Suppressor macrophage treated with lipopolysaccharide for 1 hour (primary cell): ENCODE results near the gene KRTAP12-1.
"Not testable (repeated sequence)": the region's sequence is repeated elsewhere in the genome, so short reads cannot be mapped to it uniquely, and the experiment has no call there.

Experiments used
- DNase-seq, 3 donors: peaks; one replicate each; pipeline ENCODE4 v3.0.0-alpha.2; 2020 to 2022

The KRTAP12-1 gene

GRCh38 chr21:44664691-44665090, 17.3 kb downstream of the KRTAP12-1 start:
- DNase-seq: no peak

DNA sequence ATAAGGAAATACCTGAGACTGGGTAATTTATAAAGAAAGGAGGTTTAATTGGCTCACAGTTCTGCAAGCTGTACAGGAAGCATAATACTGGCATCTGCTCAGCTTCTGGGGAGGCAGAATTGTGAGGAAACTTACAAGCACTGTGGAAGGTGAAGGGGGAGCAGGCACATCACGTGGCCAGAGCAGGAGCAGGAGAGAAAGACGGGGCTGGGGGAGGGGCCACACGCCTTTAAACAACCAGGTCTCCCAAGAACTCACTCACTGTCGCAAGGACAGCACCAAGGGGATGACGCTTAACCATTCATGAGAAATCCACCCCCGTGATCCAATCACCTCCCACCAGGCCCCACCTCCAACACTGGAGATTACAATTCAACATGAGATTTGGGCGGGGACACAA, 20.4 kb downstream of the KRTAP12-1 start:
- DNase-seq: not testable (repeated sequence)

DNA sequence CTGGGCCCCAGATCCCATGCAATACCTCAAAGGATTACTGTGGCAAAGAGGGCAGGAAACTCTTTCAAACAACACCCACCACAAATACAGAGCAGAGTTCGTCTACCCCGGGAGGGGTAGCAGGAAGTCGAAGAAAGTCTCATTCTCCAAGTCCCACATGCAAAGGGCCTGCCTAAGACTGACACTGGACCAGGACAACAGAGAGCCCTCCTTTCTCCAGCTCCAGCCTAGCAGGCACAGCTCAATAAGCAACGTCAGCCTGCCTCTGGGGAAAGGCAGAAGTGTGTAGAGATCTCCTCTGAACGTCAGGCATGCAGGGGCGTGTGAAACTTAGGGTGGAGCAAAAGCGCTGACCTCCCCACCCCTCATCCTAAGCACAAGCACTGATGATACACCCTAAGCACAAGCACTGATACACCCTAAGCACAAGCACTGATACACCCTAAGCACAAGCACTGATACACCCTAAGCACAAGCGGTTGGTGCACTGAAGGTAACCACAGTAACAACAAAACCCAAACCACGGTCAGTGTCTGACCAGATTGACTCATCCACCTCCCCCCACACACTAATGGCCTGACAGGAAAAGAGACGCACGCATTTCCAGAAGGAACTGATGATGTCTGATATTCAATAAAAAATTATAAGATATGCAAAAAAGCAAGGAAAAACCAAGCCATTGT, 22.9 kb downstream of the KRTAP12-1 start:
- no peak for DNase-seq

GRCh38 chr21:44658541-44658910, 23.4 kb downstream of the KRTAP12-1 start:
- no peak for DNase-seq

DNA sequence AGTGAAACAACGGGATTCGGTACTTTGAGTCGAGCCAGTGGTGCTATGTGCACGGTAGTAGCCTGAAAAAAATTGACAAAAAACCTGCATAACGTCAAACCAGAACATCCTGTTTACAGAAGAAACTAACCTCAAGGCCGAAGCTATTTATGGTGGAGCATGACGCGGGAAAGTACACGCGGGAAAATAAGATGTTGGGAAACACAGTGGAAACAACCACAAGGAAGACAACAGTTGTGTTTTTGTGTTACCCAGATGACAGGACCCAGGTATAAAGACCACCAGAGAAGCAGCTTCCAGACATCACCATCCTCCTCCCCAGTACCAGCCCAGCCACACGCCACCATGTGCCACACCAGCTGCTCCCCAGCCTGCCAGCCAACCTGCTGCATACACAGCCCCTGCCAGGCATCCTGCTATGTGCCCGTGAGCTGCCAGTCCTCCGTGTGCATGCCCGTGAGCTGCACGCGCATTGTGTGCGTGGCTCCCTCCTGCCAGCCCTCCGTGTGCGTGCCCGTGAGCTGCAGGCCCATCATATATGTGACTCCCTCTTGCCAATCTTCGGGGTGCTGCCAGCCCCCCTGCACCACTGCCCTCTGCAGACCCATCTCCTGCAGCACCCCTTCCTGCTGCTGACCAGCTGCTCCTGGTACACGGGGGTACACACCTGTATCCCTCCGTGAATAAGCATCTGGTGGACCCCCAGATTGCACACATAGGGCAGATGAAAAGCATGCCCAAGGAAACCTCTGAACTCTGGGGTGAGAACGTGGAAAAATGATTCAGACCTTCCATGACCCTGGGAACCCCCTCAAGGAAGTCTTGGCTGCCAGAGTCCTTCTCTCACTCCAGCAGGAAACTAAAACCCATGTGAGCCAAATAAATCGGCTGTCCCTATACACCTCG, 24.1 kb downstream of the KRTAP12-1 start, which contains the start of gene KRTAP12-3:
TSS of gene KRTAP12-3 (plus strand) at position 298 of the 906 bp plus-strand sequence. CDS start at position 346, 48 bp downstream.
- no peak for DNase-seq

- DNase-seq: no peak
Observed at GRCh38 chr21:44656868-44657267, 25.1 kb downstream of the KRTAP12-1 start.

DNA sequence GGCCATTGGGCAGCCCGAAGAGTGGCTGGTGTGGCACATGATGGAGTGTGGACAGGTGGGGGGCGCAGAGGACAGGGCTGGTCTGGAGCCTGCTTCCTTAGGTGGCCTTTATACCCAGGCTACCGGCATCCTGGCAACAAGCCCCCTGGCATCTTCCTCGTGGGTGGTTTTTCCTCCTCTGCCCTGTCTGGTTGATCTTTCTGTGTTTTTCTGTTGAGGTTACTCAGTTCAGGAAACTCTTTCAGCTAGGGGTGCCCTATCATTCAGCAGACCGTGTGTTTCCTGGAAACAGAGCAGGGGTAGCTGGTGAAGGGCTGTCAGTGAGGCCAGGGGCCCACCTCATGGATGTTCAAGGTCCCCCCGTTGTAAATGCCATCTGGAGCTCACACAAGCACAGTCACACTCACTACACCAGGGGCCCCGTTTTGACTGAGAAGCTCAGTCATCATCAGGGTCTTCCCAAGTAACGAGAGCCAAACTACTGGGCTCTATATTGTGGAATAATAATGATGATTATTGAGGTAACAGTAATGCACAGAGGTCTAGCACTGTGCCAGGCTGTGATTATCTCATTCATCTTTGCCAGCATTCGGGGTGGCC, 27.3 kb downstream of the KRTAP12-1 start, which contains the start of gene KRTAP12-4:
TSS of gene KRTAP12-4 (minus strand) at position 84 of the 600 bp plus-strand sequence. CDS start at position 39, 45 bp downstream.
- DNase-seq: no peak

GRCh38 chr21:44653656-44654575, 28.0 kb downstream of the KRTAP12-1 start:
- DNase-seq: no peak

GRCh38 chr21:44653123-44653522, 28.8 kb downstream of the KRTAP12-1 start:
- no peak for DNase-seq

GRCh38 chr21:44650973-44651675, 30.8 kb downstream of the KRTAP12-1 start:
- DNase-seq: no peak

DNA sequence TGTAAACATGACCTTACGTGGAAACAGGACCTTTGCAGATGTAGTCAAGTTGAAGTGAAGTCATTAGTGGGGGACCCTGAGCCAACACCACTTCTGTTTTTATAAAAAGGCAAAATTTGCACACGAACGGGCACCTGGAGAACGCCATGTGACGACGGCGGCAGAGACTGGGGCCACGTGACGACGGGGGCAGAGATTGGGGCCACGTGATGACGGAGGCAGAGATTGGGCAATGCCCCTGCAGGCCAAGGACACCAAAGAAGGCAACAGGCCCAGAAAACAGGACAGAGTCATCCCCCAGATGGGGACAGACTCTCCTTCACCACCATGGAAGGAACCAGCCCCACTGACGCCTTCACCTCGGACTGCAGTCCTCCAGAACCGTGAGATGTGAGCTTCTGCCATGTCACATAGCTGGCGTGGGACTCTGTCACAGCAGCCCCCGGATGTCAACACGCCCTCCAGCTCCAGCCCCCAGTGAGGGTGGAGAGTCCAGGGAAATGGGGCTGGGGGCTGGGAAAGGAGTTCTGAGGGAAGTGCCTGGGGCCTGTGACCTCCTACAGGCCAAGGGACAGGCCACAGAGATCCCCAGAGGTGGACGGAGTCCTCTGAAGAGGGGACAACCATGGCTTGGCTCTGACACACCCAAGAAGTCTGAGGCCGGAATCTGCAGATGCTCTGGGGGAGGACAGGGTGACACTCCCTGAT, 31.5 kb downstream of the KRTAP12-1 start:
- DNase-seq: no peak

DNA sequence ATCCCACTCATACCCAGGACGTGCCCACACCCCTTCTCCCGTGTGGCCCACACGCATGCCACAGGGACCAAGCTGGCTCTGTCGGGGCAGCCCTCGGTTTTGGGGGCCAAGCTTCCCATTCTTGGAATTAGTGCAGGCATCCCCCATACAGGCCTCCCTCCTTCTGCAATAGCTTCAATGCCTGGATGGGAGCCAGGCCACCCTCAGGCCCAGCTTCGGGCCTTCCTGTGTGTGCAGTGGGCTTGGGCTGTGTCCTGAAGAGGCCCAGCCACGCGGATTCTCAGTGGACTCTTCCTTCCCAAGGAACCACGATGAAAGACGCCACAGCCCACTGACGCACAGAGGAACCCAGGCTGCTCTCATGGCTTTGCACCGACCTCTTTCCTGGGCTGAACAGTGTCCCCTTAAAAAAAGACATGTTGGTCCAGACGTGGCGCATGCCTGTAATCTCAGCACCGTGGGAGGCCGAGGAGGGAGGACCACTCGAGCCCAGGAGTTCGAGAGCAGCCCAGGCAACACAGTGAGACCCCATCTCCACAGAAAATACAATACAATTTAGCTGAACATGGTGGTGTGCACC, 32.4 kb downstream of the KRTAP12-1 start:
- no peak for DNase-seq

- DNase-seq: no peak
Observed at GRCh38 chr21:44648557-44649311, 33.2 kb downstream of the KRTAP12-1 start.

- DNase-seq: no peak
Observed at GRCh38 chr21:44647222-44647552, 34.8 kb downstream of the KRTAP12-1 start.

GRCh38 chr21:44646366-44647221, 35.4 kb downstream of the KRTAP12-1 start, which contains the start of gene KRTAP10-11:
Gene KRTAP10-11, plus strand, starts transcription at chr21:44646414. Its CDS starts 45 bp downstream, at chr21:44646459.
- not testable (repeated sequence) for DNase-seq

- no peak for DNase-seq
Observed at GRCh38 chr21:44644878-44645277, 37.1 kb downstream of the KRTAP12-1 start.

GRCh38 chr21:44643741-44644310, 38.1 kb downstream of the KRTAP12-1 start:
- no peak for DNase-seq

DNA sequence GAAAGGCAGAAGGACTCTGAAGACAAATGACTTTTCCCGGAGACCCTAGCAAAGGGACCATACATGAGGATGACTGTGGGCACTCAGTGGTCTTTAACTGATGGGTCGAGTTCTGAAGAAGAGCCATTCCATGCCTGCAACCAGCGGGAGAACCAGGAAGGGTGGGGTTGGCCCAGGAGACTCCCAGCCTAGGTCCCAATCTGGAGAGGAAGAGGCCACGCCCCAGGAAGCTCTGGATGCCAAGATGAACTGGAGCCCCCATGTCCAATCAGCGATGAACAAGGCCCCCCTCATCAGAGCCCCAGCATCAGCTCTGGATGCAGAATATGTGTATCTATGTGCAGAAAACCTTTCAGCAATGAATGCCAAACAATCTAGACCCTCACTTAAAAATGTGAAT, 41.2 kb downstream of the KRTAP12-1 start:
- DNase-seq: no peak

- DNase-seq: no peak
Observed at GRCh38 chr21:44639331-44639655, 42.7 kb downstream of the KRTAP12-1 start.
